ENCODE measurements around the gene MLST8. TPM values are rescaled to one million over a fixed set of nuclear protein-coding genes. Genes with fewer than 3 reads are reported as not detected.

The MLST8 gene
- total and polyA plus RNA-seq, 7 donors, result 30.6 to 58.7 (median 41.4) TPM

GRCh38 chr16:2157480-2158261 lies 47.6 kb upstream of the MLST8 start:
- peaks cover 0 to 84% (median 82%) of the 10 kb centered on the region in 4 donors for H3K4me1 ChIP-seq
- WGBS, 2 donors, result 51 to 83% methylated on average over 27 of the region's 27 CpGs

DNA sequence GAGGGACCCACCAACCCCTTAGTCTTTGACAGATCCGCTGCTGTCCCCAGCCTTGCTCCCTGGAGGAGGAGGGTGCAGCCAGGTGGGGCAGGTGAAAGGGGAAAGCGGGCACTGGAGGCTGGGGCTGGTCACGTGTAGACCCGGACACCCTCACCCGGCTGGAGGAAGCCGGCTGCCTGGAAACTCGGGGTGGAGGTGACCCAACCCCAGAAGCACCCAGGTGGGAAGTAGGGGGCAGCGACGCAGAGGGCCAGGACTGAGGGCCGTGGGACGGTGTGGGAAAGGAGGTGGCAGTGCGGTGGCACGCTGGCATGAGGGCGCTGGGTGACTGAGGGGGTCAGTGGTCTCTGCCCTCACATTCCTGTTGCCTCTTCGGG lies 47.0 kb upstream of the MLST8 start:
- Histone ChIP-seq H3K4me1 (peaks cover 0 to 79% (median 77%) of the 10 kb centered on the region in 4 donors), H3K27ac (peak overlapping the region; percentile 90 to 96 (median 94)), H3K27me3 (no peaks in the 10 kb centered on the region), H3K9me3 (no peaks in the 10 kb centered on the region), H3K36me3 (no peaks in the 10 kb centered on the region), H3K4me3 (peak overlapping the region in 1 of 4 donors; percentile 42)
- DNase-seq, result no peak
- TF ChIP-seq EP300 (IDR thresholded peaks at IDR 0.05) (no peak), POLR2AphosphoS5 (IDR thresholded peaks at IDR 0.05) (no peak), POLR2A (IDR thresholded peaks at IDR 0.05) (no peak)
- TF ChIP-seq, protein P1, sequence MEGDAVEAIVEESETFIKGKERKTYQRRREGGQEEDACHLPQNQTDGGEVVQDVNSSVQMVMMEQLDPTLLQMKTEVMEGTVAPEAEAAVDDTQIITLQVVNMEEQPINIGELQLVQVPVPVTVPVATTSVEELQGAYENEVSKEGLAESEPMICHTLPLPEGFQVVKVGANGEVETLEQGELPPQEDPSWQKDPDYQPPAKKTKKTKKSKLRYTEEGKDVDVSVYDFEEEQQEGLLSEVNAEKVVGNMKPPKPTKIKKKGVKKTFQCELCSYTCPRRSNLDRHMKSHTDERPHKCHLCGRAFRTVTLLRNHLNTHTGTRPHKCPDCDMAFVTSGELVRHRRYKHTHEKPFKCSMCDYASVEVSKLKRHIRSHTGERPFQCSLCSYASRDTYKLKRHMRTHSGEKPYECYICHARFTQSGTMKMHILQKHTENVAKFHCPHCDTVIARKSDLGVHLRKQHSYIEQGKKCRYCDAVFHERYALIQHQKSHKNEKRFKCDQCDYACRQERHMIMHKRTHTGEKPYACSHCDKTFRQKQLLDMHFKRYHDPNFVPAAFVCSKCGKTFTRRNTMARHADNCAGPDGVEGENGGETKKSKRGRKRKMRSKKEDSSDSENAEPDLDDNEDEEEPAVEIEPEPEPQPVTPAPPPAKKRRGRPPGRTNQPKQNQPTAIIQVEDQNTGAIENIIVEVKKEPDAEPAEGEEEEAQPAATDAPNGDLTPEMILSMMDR (IDR thresholded peaks at IDR 0.05), result no peak
- intact Hi-C loops (cut with DNase I), result loop anchor here (2.0 kb wide), 1 partner anchor 93 kb away; the partner anchor contains the start of gene ECI1
- 85 to 88% methylated on average over 15 of the region's 15 CpGs for WGBS, 2 donors

More at GRCh38 chr16:2157480-2158261, 47.6 kb upstream of the MLST8 start:
- Histone ChIP-seq H3K9me3 (no peaks in the 10 kb centered on the region), H3K4me3 (peak overlapping the region in 1 of 4 donors; percentile 75), H3K36me3 (no peaks in the 10 kb centered on the region), H3K27ac (peak overlapping the region; percentile 90 to 96 (median 94)), H3K27me3 (no peaks in the 10 kb centered on the region)
- intact Hi-C loops (cut with DNase I), result loop anchor here (2.0 kb wide), 2 partner anchors 47 to 93 kb away; partner anchors contain the start of genes ECI1 and MLST8
- TF ChIP-seq POLR2AphosphoS5 (IDR thresholded peaks at IDR 0.05), result peak in 3 of 4 donors; percentile 14 to 37 (median 28)
- TF ChIP-seq EP300 (IDR thresholded peaks at IDR 0.05), result no peak
- no peak for DNase-seq

- Histone ChIP-seq H3K36me3 (peaks cover 0 to 5% (median 0%) of the 10 kb centered on the region in 4 donors), H3K4me1 (peaks cover 0 to 69% (median 67%) of the 10 kb centered on the region in 4 donors), H3K27ac (peak overlapping the region; percentile 90 to 96 (median 94)), H3K9me3 (no peaks in the 10 kb centered on the region), H3K27me3 (no peaks in the 10 kb centered on the region), H3K4me3 (peak overlapping the region; percentile 27 to 46 (median 38))
- peak in 3 of 4 donors; percentile 81 to 89 (median 81) for TF ChIP-seq EP300 (IDR thresholded peaks at IDR 0.05)
- peak in 1 of 2 donors; percentile 37 for TF ChIP-seq POLR2A (IDR thresholded peaks at IDR 0.05)
- TF ChIP-seq, protein P1 (IDR thresholded peaks at IDR 0.05), result no peak
- TF ChIP-seq POLR2AphosphoS5 (IDR thresholded peaks at IDR 0.05), result peak; percentile 48 to 87 (median 72)
- 20 to 66% methylated on average over 24 of the region's 24 CpGs for WGBS, 2 donors
- intact Hi-C loops (cut with DNase I), result loop anchor here (2.0 kb wide), 1 partner anchor 91 kb away; the partner anchor contains the start of gene ECI1
- DNase-seq, result peak; percentile 94
Observed at GRCh38 chr16:2159175-2159838, 45.9 kb upstream of the MLST8 start.

DNA sequence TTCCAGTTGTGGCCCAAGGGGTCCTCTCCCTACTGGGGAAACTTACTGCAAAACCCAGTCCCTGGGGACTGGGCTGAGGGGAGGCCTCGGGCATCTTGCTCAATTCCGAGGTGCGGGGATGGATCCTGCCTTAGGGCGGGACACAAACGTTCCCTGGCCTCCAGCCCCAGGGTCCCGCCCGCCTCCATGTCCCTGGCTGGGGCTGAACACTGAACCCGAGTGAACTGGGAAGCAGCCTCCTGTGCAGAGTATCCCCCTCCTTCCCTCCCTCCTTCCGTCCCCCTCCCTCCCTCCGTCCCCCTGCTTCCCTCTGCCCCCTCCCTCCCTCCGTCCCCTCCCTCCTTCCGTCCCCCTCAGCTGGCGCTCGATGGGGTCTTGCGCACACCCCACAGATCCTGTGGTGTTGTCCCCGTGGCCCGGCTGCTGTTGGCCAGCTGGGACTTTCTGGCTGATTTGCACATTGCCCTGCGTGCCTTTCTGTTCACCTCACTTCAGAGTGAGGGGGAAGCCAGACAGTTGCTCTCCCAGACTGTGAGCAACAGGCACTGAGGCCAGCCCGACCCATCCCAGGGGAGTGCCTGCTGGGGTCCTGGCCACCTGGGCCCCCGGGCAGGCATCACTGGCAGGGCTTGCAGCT lies 44.2 kb upstream of the MLST8 start:
- H3K36me3 ChIP-seq, result peaks cover 0 to 11% (median 5%) of the 10 kb centered on the region in 4 donors
- WGBS, 2 donors, result 62 to 66% methylated on average over 20 of the region's 20 CpGs
- intact Hi-C loops (cut with DNase I), result no loop called here
- peak; percentile 94 for DNase-seq
- H3K27me3 ChIP-seq, result no peaks in the 10 kb centered on the region
- H3K4me3 ChIP-seq, result no peak overlapping the region
- TF ChIP-seq POLR2AphosphoS5 (IDR thresholded peaks at IDR 0.05) (no peak), POLR2A (IDR thresholded peaks at IDR 0.05) (no peak), EP300 (IDR thresholded peaks at IDR 0.05) (no peak)
- TF ChIP-seq, protein P1 (IDR thresholded peaks at IDR 0.05), result no peak
- no peaks in the 10 kb centered on the region for H3K9me3 ChIP-seq
- peak overlapping the region; percentile 90 to 96 (median 94) for H3K27ac ChIP-seq
- H3K4me1 ChIP-seq, result peaks cover 0 to 66% (median 61%) of the 10 kb centered on the region in 4 donors
